Stomach smooth muscle (tissue), 2 donors: ENCODE results near the gene ATG5.

ENCODE experiments used
- H3K27ac ChIP-seq: one replicate; pipeline ENCODE4 v1.7.0; 2013; ENCODE audit warnings: mild to moderate bottlenecking, low read length, inconsistent platforms
- H3K27me3 ChIP-seq, 2 donors: one replicate each; pipeline ENCODE4 v1.7.0; 2013; ENCODE audit warnings: low read length in 2 of 2; ENCODE audit not compliant: insufficient read depth in 2 of 2, control insufficient read depth in 1 of 2
- H3K36me3 ChIP-seq, 2 donors: one replicate each; pipeline ENCODE4 v1.7.0; 2013; ENCODE audit warnings: low read length in 2 of 2; ENCODE audit not compliant: control insufficient read depth in 2 of 2, insufficient read depth in 2 of 2
- H3K4me1 ChIP-seq: one replicate; pipeline ENCODE4 v1.7.0; 2013; ENCODE audit warnings: low read length; ENCODE audit not compliant: control insufficient read depth, insufficient read depth
- H3K4me3 ChIP-seq, 2 donors: one replicate each; pipeline ENCODE4 v1.7.0; 2013; ENCODE audit warnings: low read length in 2 of 2
- H3K9ac ChIP-seq, 2 donors: one replicate each; pipeline ENCODE4 v1.7.0; 2013; ENCODE audit warnings: low read length in 2 of 2, mild to moderate bottlenecking in 1 of 2
- H3K9me3 ChIP-seq, 2 donors: one replicate each; pipeline ENCODE4 v1.7.0; 2013; ENCODE audit warnings: low read length in 2 of 2; ENCODE audit not compliant: control insufficient read depth in 2 of 2
- donor health status: healthy.
- donor health status: Pancreatic carcinoma.

The ATG5 gene

GRCh38 chr6:106309766-106310373 is 15.7 kb downstream of the ATG5 start:
- no peaks in the 10 kb centered on the region for H3K27me3 ChIP-seq
- H3K27ac ChIP-seq = no peak overlapping the region
- no peaks in the 10 kb centered on the region for H3K9me3 ChIP-seq
- no peaks in the 10 kb centered on the region for H3K4me1 ChIP-seq
- H3K36me3 ChIP-seq = peaks cover 0 to 3% of the 10 kb centered on the region in 2 donors
- H3K9ac ChIP-seq = no peak overlapping the region
- no peak overlapping the region for H3K4me3 ChIP-seq

- Histone ChIP-seq H3K9ac (no peak overlapping the region), H3K27ac (no peak overlapping the region), H3K4me1 (no peaks in the 10 kb centered on the region), H3K27me3 (no peaks in the 10 kb centered on the region), H3K36me3 (peaks cover 0 to 3% of the 10 kb centered on the region in 2 donors), H3K9me3 (no peaks in the 10 kb centered on the region), H3K4me3 (no peak overlapping the region)
Observed at GRCh38 chr6:106308985-106309384, 16.6 kb downstream of the ATG5 start.

- Histone ChIP-seq H3K27ac (no peak overlapping the region), H3K36me3 (no peaks in the 10 kb centered on the region), H3K4me3 (no peak overlapping the region), H3K27me3 (no peaks in the 10 kb centered on the region), H3K4me1 (no peaks in the 10 kb centered on the region), H3K9me3 (no peaks in the 10 kb centered on the region), H3K9ac (no peak overlapping the region)
Observed at GRCh38 chr6:106305740-106306139, 19.8 kb downstream of the ATG5 start.

- Histone ChIP-seq H3K4me3 (no peak overlapping the region), H3K9me3 (no peaks in the 10 kb centered on the region), H3K4me1 (no peaks in the 10 kb centered on the region), H3K27ac (no peak overlapping the region), H3K36me3 (no peaks in the 10 kb centered on the region), H3K27me3 (no peaks in the 10 kb centered on the region), H3K9ac (no peak overlapping the region)
Observed at GRCh38 chr6:106300944-106301343, 24.6 kb downstream of the ATG5 start.

DNA sequence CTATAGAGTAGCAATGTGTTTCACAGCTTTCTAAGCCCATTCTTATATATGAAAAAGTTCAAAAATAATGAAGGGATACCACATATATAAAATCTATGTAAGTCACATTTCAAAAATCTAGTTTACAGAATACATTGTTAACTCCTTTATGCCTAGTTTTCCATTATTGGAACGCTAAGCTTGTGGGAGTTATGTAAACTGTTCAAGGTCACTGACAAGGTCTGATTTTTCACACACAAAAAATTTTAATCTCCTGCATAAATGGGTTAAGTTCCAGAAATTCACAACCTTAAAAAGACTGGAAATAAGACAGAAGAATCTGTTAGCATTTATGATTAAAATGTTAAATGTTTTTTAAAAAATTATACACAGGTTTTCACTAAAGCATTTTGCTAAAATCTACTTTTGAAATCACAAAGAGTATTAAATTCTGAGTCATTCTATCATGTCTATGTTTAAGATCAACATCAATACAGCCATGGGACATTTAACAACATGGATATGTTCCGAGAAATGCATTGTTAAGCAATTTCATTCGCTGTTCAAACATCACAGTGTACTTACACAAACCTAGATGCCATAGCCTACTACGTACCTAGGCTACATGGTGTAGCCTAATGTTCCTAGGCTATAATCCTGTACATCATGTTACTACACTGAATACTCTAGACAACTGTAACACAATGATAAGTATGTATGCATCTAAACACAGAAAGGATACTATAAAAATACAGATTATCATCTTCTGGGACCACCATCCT is 25.4 kb downstream of the ATG5 start:
- H3K27me3 ChIP-seq = no peaks in the 10 kb centered on the region
- H3K27ac ChIP-seq = no peak overlapping the region
- H3K9me3 ChIP-seq = no peaks in the 10 kb centered on the region
- H3K4me3 ChIP-seq = no peak overlapping the region
- H3K4me1 ChIP-seq = no peaks in the 10 kb centered on the region
- H3K9ac ChIP-seq = no peak overlapping the region
- H3K36me3 ChIP-seq = no peaks in the 10 kb centered on the region

GRCh38 chr6:106293116-106293515 is 32.4 kb downstream of the ATG5 start:
- H3K9me3 ChIP-seq = no peaks in the 10 kb centered on the region
- no peak overlapping the region for H3K4me3 ChIP-seq
- H3K27ac ChIP-seq = no peak overlapping the region
- peaks cover 3 to 7% of the 10 kb centered on the region in 2 donors for H3K36me3 ChIP-seq
- no peaks in the 10 kb centered on the region for H3K4me1 ChIP-seq
- no peak overlapping the region for H3K9ac ChIP-seq
- no peaks in the 10 kb centered on the region for H3K27me3 ChIP-seq

- Histone ChIP-seq H3K36me3 (peaks cover 3 to 7% of the 10 kb centered on the region in 2 donors), H3K4me1 (no peaks in the 10 kb centered on the region), H3K9ac (no peak overlapping the region)
Observed at GRCh38 chr6:106290954-106291353, 34.6 kb downstream of the ATG5 start.

GRCh38 chr6:106290032-106290431 is 35.5 kb downstream of the ATG5 start:
- Histone ChIP-seq H3K4me3 (no peak overlapping the region), H3K9me3 (no peaks in the 10 kb centered on the region), H3K4me1 (no peaks in the 10 kb centered on the region), H3K9ac (no peak overlapping the region), H3K27me3 (no peaks in the 10 kb centered on the region), H3K27ac (no peak overlapping the region), H3K36me3 (peaks cover 3 to 7% of the 10 kb centered on the region in 2 donors)

More at GRCh38 chr6:106290954-106291353, 34.6 kb downstream of the ATG5 start:
- Histone ChIP-seq H3K27ac (no peak overlapping the region), H3K9me3 (no peaks in the 10 kb centered on the region), H3K27me3 (no peaks in the 10 kb centered on the region), H3K4me3 (no peak overlapping the region)

- H3K27me3 ChIP-seq = no peaks in the 10 kb centered on the region
- H3K4me3 ChIP-seq = no peak overlapping the region
- no peak overlapping the region for H3K9ac ChIP-seq
- H3K36me3 ChIP-seq = peaks cover 3 to 6% of the 10 kb centered on the region in 2 donors
- no peaks in the 10 kb centered on the region for H3K9me3 ChIP-seq
- no peak overlapping the region for H3K27ac ChIP-seq
- H3K4me1 ChIP-seq = no peaks in the 10 kb centered on the region
Observed at GRCh38 chr6:106287215-106287614, 38.3 kb downstream of the ATG5 start.

GRCh38 chr6:106286746-106287145 is 38.8 kb downstream of the ATG5 start:
- Histone ChIP-seq H3K36me3 (peaks cover 0 to 2% of the 10 kb centered on the region in 2 donors), H3K27me3 (no peaks in the 10 kb centered on the region), H3K9ac (no peak overlapping the region), H3K4me1 (no peaks in the 10 kb centered on the region), H3K27ac (no peak overlapping the region), H3K9me3 (no peaks in the 10 kb centered on the region), H3K4me3 (no peak overlapping the region)

DNA sequence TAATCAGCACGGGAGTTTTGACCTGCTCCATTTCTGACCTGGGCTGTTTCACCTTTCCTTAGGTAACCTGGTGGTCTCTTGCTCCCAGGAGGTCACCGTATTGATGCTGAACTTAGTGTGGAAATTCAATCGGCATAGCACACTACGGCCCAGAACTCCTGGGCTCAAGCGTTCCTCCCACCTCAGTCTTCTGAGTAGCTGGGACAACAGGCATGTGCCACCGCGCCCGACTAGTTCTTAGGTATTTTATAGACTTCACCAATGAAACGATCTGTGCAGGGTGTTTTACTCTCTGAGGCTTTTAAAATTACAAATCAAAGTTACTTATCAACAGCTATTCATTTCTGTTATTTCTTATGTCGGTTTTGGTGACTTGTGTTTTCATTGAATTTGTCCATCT is 42.1 kb downstream of the ATG5 start:
- Histone ChIP-seq H3K36me3 (peaks cover 0 to 7% of the 10 kb centered on the region in 2 donors), H3K27me3 (no peaks in the 10 kb centered on the region), H3K9ac (no peak overlapping the region), H3K4me3 (no peak overlapping the region), H3K9me3 (no peaks in the 10 kb centered on the region), H3K4me1 (no peaks in the 10 kb centered on the region), H3K27ac (no peak overlapping the region)
